Pancreas (tissue), 10 donors: ENCODE measurements around the gene MTERF1. TPM values are rescaled to one million over a fixed set of nuclear protein-coding genes. Genes with fewer than 3 reads are reported as not detected.

Source experiments
- ATAC-seq, 4 donors: fragments of 200-7000 bp; cut with Tn5 transposase; one replicate each; pipeline versions ENCODE4 v1.8.0 to v1.9.1; 2020; ENCODE audit warnings: mild to moderate bottlenecking in 4 of 4, moderate library complexity in 4 of 4
- DNase-seq, 6 donors: peaks; one replicate each; pipeline ENCODE4 v3.0.0-alpha.2; 2020
- FAIRE-seq: peaks from 2 replicates; lab custom pipeline; 2012; peaks lifted over from hg19 to GRCh38; lab: Jason Lieb, UNC
- H3K27ac ChIP-seq, 4 donors: fragments of 200-600 bp; sonication (generic); 1 replicate in 3 of 4; 2 replicates in 1 of 4; pipeline versions ENCODE4 v1.5.0 to v1.8.0; 2020
- H3K27me3 ChIP-seq, 4 donors: fragments of 200-600 bp; one replicate each; pipeline ENCODE4 v1.8.0; 2021
- H3K36me3 ChIP-seq, 3 donors: fragments of 200-600 bp; sonication (generic) in 1 of 3; one replicate each; pipeline versions ENCODE4 v1.5.0 to v1.8.0; 2020 to 2021
- H3K4me1 ChIP-seq, 3 donors: fragments of 200-600 bp; one replicate each; pipeline ENCODE4 v1.8.0; 2021
- H3K4me3 ChIP-seq, 4 donors: fragments of 200-600 bp; sonication (generic) in 2 of 4; one replicate each; pipeline versions ENCODE4 v1.5.0 to v1.8.0; 2020 to 2021
- H3K9me3 ChIP-seq, 4 donors: fragments of 200-600 bp; one replicate each; pipeline ENCODE4 v1.8.0; 2021
- WGBS, 2 donors: extraction: QIAGEN DNeasy Blood & Tissue Kit; methylation state at CpG; one replicate each; pipeline ENCODE4 v1.1.7; 2013; 5-methylcytosine and 5-hydroxymethylcytosine counted together
- intact Hi-C, 3 donors: fragments of 100-400 bp; cut with DNase I; formaldehyde crosslinking; loops; one replicate each; pipeline versions ENCODE4 v1.11.1 to v1.14.2; 2022
- polyA plus RNA-seq, 2 donors: library from polyadenylated mRNA; stranded (reverse); fragments of 200-250 nt; gene quantifications; one replicate each; pipeline ENCODE4 v1.2.3, GENCODE V29; 2013
- total RNA-seq, 6 donors: library from RNA; stranded (reverse); fragmentation: NEBNext Ultra II Directional in 4 of 6; extraction: Animal tissue kit (Norgen Biotek cat#: 25700) in 4 of 6; gene quantifications; one replicate each; pipeline versions ENCODE4 v1.2.1 to v1.2.4, GENCODE V29; 2021 to 2023
- TF ChIP-seq, protein P1 (sequence below), 4 donors: fragments of 200-600 bp; sonication (generic) in 3 of 4; IDR thresholded peaks; one replicate each; pipeline versions ENCODE4 v1.5.0 to v1.8.0; 2021; ENCODE audit warnings: antibody characterized with exemption in 4 of 4
- donor health status: healthy with polysubstance abuse.
- donor health status: DM: no; HTN: no; CAD: no; lungs with moderate emphysema.
- donor health status: DM: no; HTN: no; CAD: no.
- donor health status: control.
- donor health status: control.
- donor health status: Bipolar disorder and iron deficiency.
- donor health status: DM: yes; HTN: yes; CAD: no.
- donor health status: DM: no; HTN: no; CAD: no.
- donor health status: DM: no; HTN: no; CAD: no.
- donor health status: DM: yes; HTN: yes; CAD: no.

The MTERF1 gene
- total and polyA plus RNA-seq, 8 donors: 1.9 to 9.0 (median 4.9) TPM

DNA sequence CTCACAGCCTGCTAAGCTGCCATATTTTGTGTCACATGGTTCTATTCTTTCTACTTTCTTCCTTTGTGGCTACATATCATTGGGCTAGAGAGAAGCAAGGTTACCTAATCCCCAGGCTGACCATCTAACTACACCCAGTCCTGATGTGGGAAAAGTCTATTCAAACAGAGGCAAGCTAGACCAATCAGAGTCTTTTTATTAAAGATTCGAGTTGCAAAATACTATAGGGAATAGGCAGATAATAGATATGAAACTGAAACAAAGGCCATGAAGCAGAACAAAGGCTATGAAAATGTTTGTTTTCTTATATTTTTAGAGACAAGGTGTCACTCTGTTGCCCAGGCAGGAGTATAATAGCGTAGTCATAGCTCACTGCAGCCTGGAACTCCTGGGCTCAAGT is 36.7 kb downstream of the MTERF1 start:
- 85 to 90% methylated on average over 2 of the region's 2 CpGs for WGBS, 2 donors

GRCh38 chr7:91838439-91838838 is 42.1 kb downstream of the MTERF1 start:
- Histone ChIP-seq H3K27me3 (no peaks in the 10 kb centered on the region), H3K4me1 (no peaks in the 10 kb centered on the region), H3K36me3 (no peaks in the 10 kb centered on the region), H3K9me3 (no peaks in the 10 kb centered on the region), H3K4me3 (no peak overlapping the region), H3K27ac (no peak overlapping the region)
- TF ChIP-seq, protein P1, sequence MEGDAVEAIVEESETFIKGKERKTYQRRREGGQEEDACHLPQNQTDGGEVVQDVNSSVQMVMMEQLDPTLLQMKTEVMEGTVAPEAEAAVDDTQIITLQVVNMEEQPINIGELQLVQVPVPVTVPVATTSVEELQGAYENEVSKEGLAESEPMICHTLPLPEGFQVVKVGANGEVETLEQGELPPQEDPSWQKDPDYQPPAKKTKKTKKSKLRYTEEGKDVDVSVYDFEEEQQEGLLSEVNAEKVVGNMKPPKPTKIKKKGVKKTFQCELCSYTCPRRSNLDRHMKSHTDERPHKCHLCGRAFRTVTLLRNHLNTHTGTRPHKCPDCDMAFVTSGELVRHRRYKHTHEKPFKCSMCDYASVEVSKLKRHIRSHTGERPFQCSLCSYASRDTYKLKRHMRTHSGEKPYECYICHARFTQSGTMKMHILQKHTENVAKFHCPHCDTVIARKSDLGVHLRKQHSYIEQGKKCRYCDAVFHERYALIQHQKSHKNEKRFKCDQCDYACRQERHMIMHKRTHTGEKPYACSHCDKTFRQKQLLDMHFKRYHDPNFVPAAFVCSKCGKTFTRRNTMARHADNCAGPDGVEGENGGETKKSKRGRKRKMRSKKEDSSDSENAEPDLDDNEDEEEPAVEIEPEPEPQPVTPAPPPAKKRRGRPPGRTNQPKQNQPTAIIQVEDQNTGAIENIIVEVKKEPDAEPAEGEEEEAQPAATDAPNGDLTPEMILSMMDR (IDR thresholded peaks at IDR 0.05): no peak
- ATAC-seq: no peak
- 93 to 94% methylated on average over 2 of the region's 2 CpGs for WGBS, 2 donors
- no peak for FAIRE-seq
- no peak for DNase-seq
- intact Hi-C loops: no loop called here

More for the DNA sequence above, 36.7 kb downstream of the MTERF1 start:
- Histone ChIP-seq H3K27ac (no peak overlapping the region), H3K4me1 (no peaks in the 10 kb centered on the region), H3K9me3 (no peaks in the 10 kb centered on the region), H3K27me3 (no peaks in the 10 kb centered on the region), H3K4me3 (no peak overlapping the region), H3K36me3 (no peaks in the 10 kb centered on the region)
- intact Hi-C loops: no loop called here
- TF ChIP-seq, protein P1 (IDR thresholded peaks at IDR 0.05): no peak
- ATAC-seq (no peak), FAIRE-seq (no peak), DNase-seq (no peak)

GRCh38 chr7:91837397-91838070 is 43.0 kb downstream of the MTERF1 start:
- Histone ChIP-seq H3K4me1 (no peaks in the 10 kb centered on the region), H3K27me3 (no peaks in the 10 kb centered on the region), H3K4me3 (no peak overlapping the region), H3K36me3 (no peaks in the 10 kb centered on the region), H3K9me3 (no peaks in the 10 kb centered on the region), H3K27ac (no peak overlapping the region)
- WGBS, 2 donors: 65 to 66% methylated on average over 4 of the region's 4 CpGs
- no peak for FAIRE-seq
- TF ChIP-seq, protein P1 (IDR thresholded peaks at IDR 0.05): no peak
- DNase-seq: no peak
- intact Hi-C loops: no loop called here
- no peak for ATAC-seq

DNA sequence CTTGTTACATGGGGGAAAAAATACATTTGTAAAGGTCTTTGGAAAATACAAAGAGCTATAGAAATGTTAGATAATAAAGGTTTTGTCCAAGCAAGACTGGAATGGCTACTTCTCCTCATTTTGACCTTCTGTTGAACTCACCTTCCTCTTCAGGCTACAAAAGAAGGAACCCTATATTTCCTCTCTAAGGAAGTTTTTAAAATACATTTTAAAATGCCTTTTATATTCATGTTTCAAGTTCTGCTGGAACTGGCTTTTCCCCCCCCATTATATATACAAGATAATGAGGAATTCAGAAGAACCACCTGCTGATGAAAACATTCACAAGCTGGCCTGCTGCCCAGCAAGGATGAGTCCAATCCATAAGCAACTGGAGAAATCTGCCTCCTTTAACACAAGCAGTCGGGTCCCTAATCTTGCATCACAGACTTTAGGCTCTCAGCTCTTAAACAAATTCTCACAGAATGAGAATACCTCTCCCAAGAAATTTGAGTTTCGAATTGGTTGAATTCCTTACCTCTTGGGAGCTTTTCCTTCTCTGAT is 44.6 kb downstream of the MTERF1 start:
- Histone ChIP-seq H3K36me3 (no peaks in the 10 kb centered on the region), H3K27me3 (no peaks in the 10 kb centered on the region), H3K27ac (no peak overlapping the region), H3K4me3 (no peak overlapping the region), H3K9me3 (no peaks in the 10 kb centered on the region), H3K4me1 (no peaks in the 10 kb centered on the region)
- no peak for FAIRE-seq
- 67 to 68% methylated on average over 2 of the region's 2 CpGs for WGBS, 2 donors
- TF ChIP-seq, protein P1 (IDR thresholded peaks at IDR 0.05): no peak
- DNase-seq: no peak
- intact Hi-C loops: no loop called here
- ATAC-seq: no peak
